ENCODE results near the gene TPX2. TPM values are rescaled to one million over a fixed set of nuclear protein-coding genes. Genes with fewer than 3 reads are reported as not detected.
"Not testable (repeated sequence)": the region's sequence is repeated elsewhere in the genome, so short reads cannot be mapped to it uniquely, and the experiment has no call there.

TPX2 gene
- total and polyA plus RNA-seq, 3 donors from 2014 or later, result 39.7 to 74.6 (median 52.5) TPM

DNA sequence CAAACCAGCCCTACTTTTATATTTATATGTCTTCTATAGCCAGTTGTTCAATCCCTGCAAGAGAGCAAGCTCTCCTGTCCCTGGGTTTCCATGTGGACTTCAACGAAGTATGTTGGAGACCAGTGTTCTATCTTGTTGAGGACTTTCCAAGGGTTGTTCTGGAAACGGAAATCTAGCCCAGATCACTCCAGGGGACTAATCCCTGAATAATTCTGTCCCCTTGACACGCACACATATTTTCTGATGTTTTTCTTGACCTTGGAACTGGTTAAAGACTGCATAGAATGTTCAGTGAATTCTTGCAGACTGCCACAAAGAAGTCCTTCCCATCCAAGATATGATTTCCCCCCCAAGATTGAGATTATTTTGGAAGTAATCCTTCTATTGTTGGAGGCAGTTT is 70.6 kb downstream of the TPX2 start:
- TF ChIP-seq, protein P1, sequence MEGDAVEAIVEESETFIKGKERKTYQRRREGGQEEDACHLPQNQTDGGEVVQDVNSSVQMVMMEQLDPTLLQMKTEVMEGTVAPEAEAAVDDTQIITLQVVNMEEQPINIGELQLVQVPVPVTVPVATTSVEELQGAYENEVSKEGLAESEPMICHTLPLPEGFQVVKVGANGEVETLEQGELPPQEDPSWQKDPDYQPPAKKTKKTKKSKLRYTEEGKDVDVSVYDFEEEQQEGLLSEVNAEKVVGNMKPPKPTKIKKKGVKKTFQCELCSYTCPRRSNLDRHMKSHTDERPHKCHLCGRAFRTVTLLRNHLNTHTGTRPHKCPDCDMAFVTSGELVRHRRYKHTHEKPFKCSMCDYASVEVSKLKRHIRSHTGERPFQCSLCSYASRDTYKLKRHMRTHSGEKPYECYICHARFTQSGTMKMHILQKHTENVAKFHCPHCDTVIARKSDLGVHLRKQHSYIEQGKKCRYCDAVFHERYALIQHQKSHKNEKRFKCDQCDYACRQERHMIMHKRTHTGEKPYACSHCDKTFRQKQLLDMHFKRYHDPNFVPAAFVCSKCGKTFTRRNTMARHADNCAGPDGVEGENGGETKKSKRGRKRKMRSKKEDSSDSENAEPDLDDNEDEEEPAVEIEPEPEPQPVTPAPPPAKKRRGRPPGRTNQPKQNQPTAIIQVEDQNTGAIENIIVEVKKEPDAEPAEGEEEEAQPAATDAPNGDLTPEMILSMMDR (IDR thresholded peaks at IDR 0.05), result no peak
- no peak for TF ChIP-seq POLR2A (IDR thresholded peaks at IDR 0.05)
- peaks cover 9% of the 10 kb centered on the region for H3K4me1 ChIP-seq
- no peak for DNase-seq
- H3K36me3 ChIP-seq (ENCODE audit: low read depth, missing control alignments), result no peaks in the 10 kb centered on the region
- H3K4me3 ChIP-seq, result no peak overlapping the region
- no peaks in the 10 kb centered on the region for H3K9me3 ChIP-seq
- WGBS, 2 donors, result 47 to 59% methylated on average over 3 of the region's 3 CpGs
- intact Hi-C loops (cut with DNase I; ENCODE audit: low total_unique reads), result no loop called here
- H3K27me3 ChIP-seq, result no peaks in the 10 kb centered on the region
- no peak overlapping the region for H3K27ac ChIP-seq

DNA sequence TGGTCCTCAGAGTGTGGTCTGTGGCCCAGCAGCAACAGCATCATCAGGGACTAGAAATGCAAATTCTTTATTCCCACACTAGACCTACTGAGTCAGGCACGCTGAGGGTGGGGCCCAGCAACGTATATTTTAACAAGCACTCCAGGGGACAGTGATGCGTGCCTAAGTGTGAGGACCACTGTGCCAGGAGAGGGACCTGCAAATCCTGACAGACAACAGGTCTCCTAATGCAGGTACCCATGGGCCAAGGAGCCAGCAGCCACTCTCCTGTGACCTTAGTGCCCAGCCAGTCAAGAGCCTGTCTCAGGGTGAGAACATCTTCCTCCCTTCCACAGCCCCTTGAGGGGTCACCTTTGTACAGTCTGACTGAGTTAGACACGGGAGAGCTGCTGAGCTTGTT is 72.1 kb downstream of the TPX2 start:
- 79 to 92% methylated on average over 3 to 4 of the region's 4 CpGs for WGBS, 2 donors
- Histone ChIP-seq H3K4me3 (no peak overlapping the region), H3K9me3 (no peaks in the 10 kb centered on the region), H3K27ac (no peak overlapping the region), H3K27me3 (no peaks in the 10 kb centered on the region), H3K36me3 (ENCODE audit: low read depth, missing control alignments) (no peaks in the 10 kb centered on the region), H3K4me1 (peaks cover 14% of the 10 kb centered on the region)
- DNase-seq, result no peak
- intact Hi-C loops (cut with DNase I; ENCODE audit: low total_unique reads), result no loop called here
- TF ChIP-seq POLR2A (IDR thresholded peaks at IDR 0.05), result no peak
- TF ChIP-seq, protein P1 (IDR thresholded peaks at IDR 0.05), result no peak

DNA sequence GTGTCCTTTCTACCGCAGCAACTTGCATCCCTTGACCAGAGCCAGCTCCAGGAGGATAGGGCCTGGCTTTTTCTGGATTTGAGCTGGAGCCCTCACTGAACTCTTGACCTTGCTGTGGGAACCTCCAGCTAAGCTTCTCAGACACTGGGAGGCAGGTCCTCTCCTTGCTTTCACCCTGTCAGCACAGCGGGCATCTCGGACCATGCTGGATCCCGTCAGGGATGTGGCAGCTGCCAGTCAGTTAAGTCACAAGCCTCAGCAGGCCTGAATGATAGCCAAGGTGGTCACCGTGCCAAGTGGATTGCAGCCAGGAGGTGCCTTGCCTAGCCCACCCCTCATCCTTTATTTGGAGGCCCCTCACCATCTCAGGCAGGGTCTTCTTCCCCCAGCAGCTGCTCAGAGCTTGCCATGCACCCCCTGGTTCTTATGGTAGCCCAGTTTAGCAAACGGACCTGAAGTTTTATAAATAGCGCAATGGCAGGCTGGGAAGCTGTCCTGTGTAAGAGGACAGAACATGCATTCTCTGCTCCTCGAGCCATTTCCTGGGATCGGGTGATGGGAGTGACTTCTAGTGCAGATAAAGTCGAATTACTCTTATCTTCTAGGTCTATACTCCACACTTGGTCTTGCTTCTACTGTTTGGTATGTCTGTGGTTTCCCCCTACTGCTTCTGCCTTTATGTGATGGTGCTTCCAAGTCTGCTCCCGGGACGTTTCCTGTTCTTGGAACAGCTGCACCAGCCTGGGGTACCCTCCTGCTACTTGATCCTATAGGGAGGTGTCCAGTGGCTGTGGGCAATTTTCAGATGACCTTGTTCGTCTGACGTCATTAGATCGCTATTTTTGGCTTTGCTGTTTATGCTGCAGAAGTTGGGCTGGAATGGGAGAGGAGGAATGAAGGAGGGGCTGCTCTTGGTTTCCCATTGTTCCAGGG is 73.0 kb downstream of the TPX2 start:
- Histone ChIP-seq H3K27me3 (no peaks in the 10 kb centered on the region), H3K4me1 (peaks cover 14% of the 10 kb centered on the region), H3K27ac (peak overlapping the region in 1 of 2 donors; percentile 30), H3K4me3 (no peak overlapping the region), H3K9me3 (no peaks in the 10 kb centered on the region), H3K36me3 (ENCODE audit: low read depth, missing control alignments) (no peaks in the 10 kb centered on the region)
- intact Hi-C loops (cut with DNase I; ENCODE audit: low total_unique reads), result no loop called here
- peak; percentile 41 for DNase-seq
- TF ChIP-seq, protein P1 (IDR thresholded peaks at IDR 0.05), result no peak
- TF ChIP-seq POLR2A (IDR thresholded peaks at IDR 0.05), result no peak
- 56 to 67% methylated on average over 14 to 15 of the region's 15 CpGs for WGBS, 2 donors

DNA sequence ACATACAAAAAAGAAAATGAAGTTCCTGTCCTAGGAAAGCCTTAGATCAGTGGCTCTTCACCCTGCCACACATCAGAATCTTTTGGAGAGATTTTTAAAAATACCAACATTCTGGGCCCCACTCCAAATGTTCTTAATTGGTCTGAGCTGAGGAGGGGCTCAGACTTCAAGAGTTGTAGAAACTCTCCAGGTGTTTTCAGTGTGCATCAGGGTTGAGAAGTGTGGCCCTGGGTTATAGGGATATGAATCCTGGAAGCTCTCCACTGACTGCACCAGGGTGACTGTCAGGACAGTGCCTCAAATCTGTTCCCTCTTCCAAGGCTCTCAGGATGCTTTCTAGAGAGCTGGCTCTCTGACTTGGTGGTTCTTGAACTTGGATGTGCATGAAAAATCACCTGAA is 74.5 kb downstream of the TPX2 start:
- no peak overlapping the region for H3K27ac ChIP-seq
- H3K27me3 ChIP-seq, result no peaks in the 10 kb centered on the region
- no peak for DNase-seq
- H3K9me3 ChIP-seq, result no peaks in the 10 kb centered on the region
- no peak overlapping the region for H3K4me3 ChIP-seq
- H3K4me1 ChIP-seq, result peaks cover 14% of the 10 kb centered on the region
- H3K36me3 ChIP-seq (ENCODE audit: low read depth, missing control alignments), result no peaks in the 10 kb centered on the region
- intact Hi-C loops (cut with DNase I; ENCODE audit: low total_unique reads), result no loop called here
- no peak for TF ChIP-seq POLR2A (IDR thresholded peaks at IDR 0.05)
- TF ChIP-seq, protein P1 (IDR thresholded peaks at IDR 0.05), result no peak

DNA sequence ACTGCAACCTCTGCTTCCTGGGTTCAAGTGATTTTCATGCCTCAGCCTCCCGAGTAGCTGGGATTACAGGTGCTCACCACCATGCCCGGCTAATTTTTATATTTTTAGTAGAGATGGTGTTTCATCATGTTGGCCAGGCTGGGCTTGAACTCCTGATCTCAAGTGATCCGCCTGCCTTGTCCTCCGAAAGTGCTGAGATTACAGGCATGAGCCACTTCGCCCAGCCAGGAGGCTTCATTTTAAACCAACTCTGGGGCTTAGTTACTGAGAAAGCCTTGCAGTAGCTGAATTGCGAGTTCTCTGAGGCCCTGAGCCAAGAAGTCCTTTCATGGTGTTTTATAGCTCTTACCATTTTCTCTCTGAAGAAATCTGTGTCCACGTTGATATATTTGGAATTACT is 75.1 kb downstream of the TPX2 start:
- H3K27me3 ChIP-seq; H3K4me3 ChIP-seq; DNase-seq; H3K27ac ChIP-seq; intact Hi-C loops (cut with DNase I; ENCODE audit: low total_unique reads); H3K9me3 ChIP-seq; H3K36me3 ChIP-seq (ENCODE audit: low read depth, missing control alignments): not testable (repeated sequence)
- 89 to 91% methylated on average over 7 of the region's 7 CpGs for WGBS, 2 donors
- H3K4me1 ChIP-seq, result peaks cover 14% of the 10 kb centered on the region
